SK-N-MC (cell line): Measurements from ENCODE around the gene CSRP3.

Experiments used
- DNase-seq: peaks from one replicate; pipeline ENCODE4 v3.0.0-alpha.2; 2011; ENCODE audit warnings: low read depth, low spot score
- H3K27ac ChIP-seq: fragments of 200-600 bp; sonication (generic); 2 replicates; pipeline ENCODE4 v1.5.1; 2016; ENCODE audit warnings: mixed run types
- H3K36me3 ChIP-seq: fragments of 200-600 bp; sonication (generic); 2 replicates; pipeline ENCODE4 v1.6.1; 2017; ENCODE audit warnings: antibody characterized with exemption, low read length, mixed read lengths; ENCODE audit not compliant: insufficient read depth
- H3K4me3 ChIP-seq: fragments of 200-600 bp; sonication (generic); 2 replicates; pipeline ENCODE4 v1.5.1; 2016
- H3K9ac ChIP-seq: fragments of 200-600 bp; sonication (generic); 2 replicates; pipeline ENCODE4 v1.8.0; 2017; ENCODE audit warnings: mixed run types, mixed read lengths; ENCODE audit not compliant: insufficient read length
- H3K9me3 ChIP-seq: fragments of 200-600 bp; sonication (generic); 2 replicates; pipeline ENCODE4 v1.6.1; 2017; ENCODE audit warnings: low read depth, mild to moderate bottlenecking, antibody characterized with exemption, low read length, moderate library complexity, mixed read lengths
- EZH2 ChIP-seq: fragments of 200-600 bp; sonication (generic); IDR thresholded peaks from one replicate; pipeline ENCODE4 v1.6.1; 2017; ENCODE audit warnings: antibody characterized with exemption
- FOXP2 ChIP-seq: optimal IDR thresholded peaks from 2 replicates; pipeline ENCODE3; 2011; ENCODE audit warnings: mild to moderate bottlenecking, moderate library complexity; ENCODE audit not compliant: insufficient read depth; ENCODE audit errors: extremely low read length, control extremely low read depth
- POLR2AphosphoS5 ChIP-seq: IDR thresholded peaks from 2 replicates; pipeline ENCODE4 v1.6.1; 2012; ENCODE audit warnings: mild to moderate bottlenecking, low read depth, low read length, borderline replicate concordance

CSRP3 gene

GRCh38 chr11:19229671-19230070, 27.9 kb upstream of the CSRP3 start:
- Histone ChIP-seq H3K9ac (no peak overlapping the region), H3K36me3 (peaks cover 29% of the 10 kb centered on the region), H3K27ac (no peak overlapping the region), H3K4me3 (no peak overlapping the region), H3K9me3 (no peaks in the 10 kb centered on the region)
- DNase-seq, result no peak
- TF ChIP-seq FOXP2, result no peak
- TF ChIP-seq POLR2AphosphoS5, result no peak
- TF ChIP-seq EZH2, result no peak

GRCh38 chr11:19228968-19229367, 27.2 kb upstream of the CSRP3 start:
- DNase-seq, result no peak
- no peak overlapping the region for H3K27ac ChIP-seq
- H3K9me3 ChIP-seq, result no peaks in the 10 kb centered on the region
- peaks cover 30% of the 10 kb centered on the region; the same call in 1 of the 2 replicates for H3K36me3 ChIP-seq
- no peak overlapping the region for H3K9ac ChIP-seq
- H3K4me3 ChIP-seq, result no peak overlapping the region
- TF ChIP-seq POLR2AphosphoS5 (no peak), EZH2 (no peak), FOXP2 (no peak)

GRCh38 chr11:19226378-19227195, 24.8 kb upstream of the CSRP3 start:
- TF ChIP-seq FOXP2 (no peak), EZH2 (no peak), POLR2AphosphoS5 (no peak)
- peak; percentile 20 for DNase-seq
- H3K4me3 ChIP-seq, result no peak overlapping the region
- no peak overlapping the region for H3K27ac ChIP-seq
- H3K36me3 ChIP-seq, result peaks cover 29% of the 10 kb centered on the region; the same call in 1 of the 2 replicates
- H3K9ac ChIP-seq, result no peak overlapping the region
- H3K9me3 ChIP-seq, result no peaks in the 10 kb centered on the region

- Histone ChIP-seq H3K36me3 (peaks cover 25% of the 10 kb centered on the region; the same call in 1 of the 2 replicates), H3K4me3 (no peak overlapping the region), H3K9ac (no peak overlapping the region), H3K9me3 (no peaks in the 10 kb centered on the region), H3K27ac (no peak overlapping the region)
- TF ChIP-seq FOXP2 (no peak), EZH2 (no peak), POLR2AphosphoS5 (no peak)
- DNase-seq, result no peak
Observed at GRCh38 chr11:19225581-19225980, 23.8 kb upstream of the CSRP3 start.

GRCh38 chr11:19225123-19225522, 23.3 kb upstream of the CSRP3 start:
- Histone ChIP-seq H3K36me3 (peaks cover 23% of the 10 kb centered on the region; the same call in 1 of the 2 replicates), H3K9ac (no peak overlapping the region), H3K4me3 (no peak overlapping the region), H3K9me3 (no peaks in the 10 kb centered on the region), H3K27ac (no peak overlapping the region)
- DNase-seq, result no peak
- TF ChIP-seq POLR2AphosphoS5 (no peak), FOXP2 (no peak), EZH2 (no peak)

- no peak for DNase-seq
- TF ChIP-seq EZH2 (no peak), FOXP2 (no peak), POLR2AphosphoS5 (no peak)
- Histone ChIP-seq H3K9ac (no peak overlapping the region), H3K27ac (no peak overlapping the region), H3K4me3 (no peak overlapping the region), H3K36me3 (peaks cover 14% of the 10 kb centered on the region; the same call in 1 of the 2 replicates), H3K9me3 (no peaks in the 10 kb centered on the region)
Observed at GRCh38 chr11:19220903-19221724, 19.3 kb upstream of the CSRP3 start.

- no peak for DNase-seq
- Histone ChIP-seq H3K27ac (no peak overlapping the region), H3K36me3 (no peaks in the 10 kb centered on the region; the same call in 1 of the 2 replicates), H3K9me3 (no peaks in the 10 kb centered on the region), H3K4me3 (no peak overlapping the region), H3K9ac (no peak overlapping the region)
- TF ChIP-seq EZH2 (no peak), FOXP2 (no peak), POLR2AphosphoS5 (no peak)
Observed at GRCh38 chr11:19218786-19219460, 17.1 kb upstream of the CSRP3 start.

- TF ChIP-seq EZH2 (no peak), FOXP2 (no peak), POLR2AphosphoS5 (no peak)
- no peaks in the 10 kb centered on the region; the same call in 1 of the 2 replicates for H3K36me3 ChIP-seq
- no peak overlapping the region for H3K4me3 ChIP-seq
Observed at GRCh38 chr11:19218216-19218615, 16.4 kb upstream of the CSRP3 start.

More at GRCh38 chr11:19218216-19218615, 16.4 kb upstream of the CSRP3 start:
- H3K27ac ChIP-seq, result no peak overlapping the region
- H3K9ac ChIP-seq, result no peak overlapping the region
- no peaks in the 10 kb centered on the region for H3K9me3 ChIP-seq
- no peak for DNase-seq
